Tongue (tissue), 2 donors: ENCODE results near the gene CFAP20. TPM values are rescaled to one million over a fixed set of nuclear protein-coding genes. Genes with fewer than 3 reads are reported as not detected.
A peak's percentile ranks its signal among the peaks of the same experiment; 100 is the strongest.

Experiments used
- DNase-seq: peaks from one replicate; pipeline ENCODE4 v3.0.0-alpha.2; 2015
- total RNA-seq: library from RNA; depleted of rRNA; stranded (reverse); fragments of >200 nt; gene quantifications from one replicate; pipeline ENCODE4 v1.2.3, GENCODE V29; 2014

CFAP20 gene
- total RNA-seq, 1 donor from 2014 or later, result 68.5 TPM

GRCh38 chr16:58124601-58124915 lies 4.6 kb downstream of the CFAP20 start:
- no peak for DNase-seq

GRCh38 chr16:58123896-58124600 lies 5.1 kb downstream of the CFAP20 start:
- no peak for DNase-seq

GRCh38 chr16:58121132-58121531 lies 8.0 kb downstream of the CFAP20 start:
- DNase-seq, result no peak

- DNase-seq, result no peak
Measured at GRCh38 chr16:58120234-58120633, 8.9 kb downstream of the CFAP20 start.

- peak; percentile 89 for DNase-seq
Measured at GRCh38 chr16:58119509-58119845, 9.7 kb downstream of the CFAP20 start.

- DNase-seq, result no peak
Measured at GRCh38 chr16:58118801-58119508, 10.2 kb downstream of the CFAP20 start.

GRCh38 chr16:58116529-58116928 lies 12.7 kb downstream of the CFAP20 start:
- no peak for DNase-seq

GRCh38 chr16:58116081-58116480 lies 13.1 kb downstream of the CFAP20 start:
- DNase-seq, result no peak

GRCh38 chr16:58114827-58115825 lies 14.1 kb downstream of the CFAP20 start:
- DNase-seq, result peak; percentile 59

- no peak for DNase-seq
Measured at GRCh38 chr16:58111302-58111627, 17.9 kb downstream of the CFAP20 start.

- peak; percentile 43 for DNase-seq
Measured at GRCh38 chr16:58110571-58111301, 18.4 kb downstream of the CFAP20 start.

- DNase-seq, result no peak
Measured at GRCh38 chr16:58109881-58110280, 19.3 kb downstream of the CFAP20 start.

- DNase-seq, result no peak
Measured at GRCh38 chr16:58109330-58109729, 19.9 kb downstream of the CFAP20 start.

GRCh38 chr16:58107709-58108108 lies 21.5 kb downstream of the CFAP20 start:
- DNase-seq, result peak; percentile 56

GRCh38 chr16:58107228-58107627 lies 22.0 kb downstream of the CFAP20 start:
- DNase-seq, result no peak

GRCh38 chr16:58105631-58106030 lies 23.6 kb downstream of the CFAP20 start:
- no peak for DNase-seq

GRCh38 chr16:58102665-58103392 lies 26.4 kb downstream of the CFAP20 start:
- peak; percentile 44 for DNase-seq

GRCh38 chr16:58099956-58100300 lies 29.3 kb downstream of the CFAP20 start:
- DNase-seq, result no peak

GRCh38 chr16:58099097-58099955 lies 29.9 kb downstream of the CFAP20 start:
- peak; percentile 86 for DNase-seq

GRCh38 chr16:58098207-58099096 lies 30.7 kb downstream of the CFAP20 start:
- DNase-seq, result no peak
